ENCODE data around the gene C19orf47. TPM values are rescaled to one million over a fixed set of nuclear protein-coding genes. Genes with fewer than 3 reads are reported as not detected.

The C19orf47 gene
- total RNA-seq (1 to 10 TPM; 6.9 to 8.7 TPM), polyA plus RNA-seq (ENCODE audit: insufficient read length in 2 of 2) (10 to 100 TPM; 22.8 to 24.4 TPM)
- long read RNA-seq, donor 1, partial matches to known transcripts = 0 of 2 reads
- long read RNA-seq, donor 1, other reads (novel, unspliced or antisense) = 0 of 2 reads
- long read RNA-seq, donor 2 = 0 reads
- long read RNA-seq, donor 3, partial matches to known transcripts = 0 of 1 reads
- long read RNA-seq, donor 3, other reads (novel, unspliced or antisense) = 0 of 1 reads
- long read RNA-seq, donor 4, partial matches to known transcripts = 0 of 1 reads
- long read RNA-seq, donor 4, other reads (novel, unspliced or antisense) = 0 of 1 reads

GRCh38 chr19:40348125-40348913 is at the start of gene C19orf47, which contains the start of gene PLD3:
Gene C19orf47 (minus strand): TSS chr19:40348397. CDS start chr19:40341857, 6,540 bp downstream.
Gene PLD3 (plus strand): TSS chr19:40348695. CDS start chr19:40366484, 17,789 bp downstream.
- Histone ChIP-seq H3K36me3 (ENCODE audit: control insufficient read depth, insufficient read depth, low read length) (peaks cover 3% of the 10 kb centered on the region), H3K27me3 (ENCODE audit: control insufficient read depth, insufficient read depth, low read length) (no peaks in the 10 kb centered on the region), H3K4me3 (ENCODE audit: low read depth, low read length) (peak within 1 kb of the TSS; percentile 70), H3K4me1 (ENCODE audit: control insufficient read depth, insufficient read depth, low read length) (peaks cover 17% of the 10 kb centered on the region), H3K27ac (ENCODE audit: low read depth, low read length) (peak within 1 kb of the TSS; percentile 25), H3K9me3 (ENCODE audit: control insufficient read depth, insufficient read depth, low read length) (no peaks in the 10 kb centered on the region)
- peak; percentile 90 to 100 (median 97) for DNase-seq (ENCODE audit: low read depth in 4 of 6, low spot score in 6 of 6)
- WGBS (ENCODE audit: insufficient coverage) = under 1% methylated on average over 62 of the region's 77 CpGs

DNA sequence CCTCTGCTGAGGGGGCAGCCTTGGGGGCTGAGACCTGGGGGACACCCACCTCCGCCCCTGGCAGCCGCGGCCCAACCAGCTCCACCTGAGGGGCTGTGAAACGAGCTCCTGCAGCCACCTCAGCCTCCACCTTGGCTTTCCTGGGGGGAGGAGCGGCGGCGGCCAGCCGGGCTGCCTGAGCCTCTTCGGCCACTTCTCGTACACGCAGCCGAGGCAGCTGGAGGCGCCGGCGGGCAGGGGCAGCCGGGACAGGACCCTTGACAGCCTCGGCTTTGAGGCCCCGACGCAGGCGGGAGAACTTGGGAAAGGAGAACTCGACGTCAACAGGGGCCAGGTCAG is 49.3 kb upstream of the C19orf47 start:
- WGBS (ENCODE audit: insufficient coverage) = 94% methylated on average over 20 of the region's 22 CpGs
- no peak for DNase-seq (ENCODE audit: low read depth in 4 of 6, low spot score in 6 of 6)
- Histone ChIP-seq H3K4me1 (ENCODE audit: control insufficient read depth, insufficient read depth, low read length) (peaks cover 6% of the 10 kb centered on the region), H3K9me3 (ENCODE audit: control insufficient read depth, insufficient read depth, low read length) (no peaks in the 10 kb centered on the region), H3K4me3 (ENCODE audit: low read depth, low read length) (no peak overlapping the region), H3K27ac (ENCODE audit: low read depth, low read length) (no peak overlapping the region), H3K27me3 (ENCODE audit: control insufficient read depth, insufficient read depth, low read length) (peaks cover 2% of the 10 kb centered on the region), H3K36me3 (ENCODE audit: control insufficient read depth, insufficient read depth, low read length) (peaks cover 19% of the 10 kb centered on the region)

DNA sequence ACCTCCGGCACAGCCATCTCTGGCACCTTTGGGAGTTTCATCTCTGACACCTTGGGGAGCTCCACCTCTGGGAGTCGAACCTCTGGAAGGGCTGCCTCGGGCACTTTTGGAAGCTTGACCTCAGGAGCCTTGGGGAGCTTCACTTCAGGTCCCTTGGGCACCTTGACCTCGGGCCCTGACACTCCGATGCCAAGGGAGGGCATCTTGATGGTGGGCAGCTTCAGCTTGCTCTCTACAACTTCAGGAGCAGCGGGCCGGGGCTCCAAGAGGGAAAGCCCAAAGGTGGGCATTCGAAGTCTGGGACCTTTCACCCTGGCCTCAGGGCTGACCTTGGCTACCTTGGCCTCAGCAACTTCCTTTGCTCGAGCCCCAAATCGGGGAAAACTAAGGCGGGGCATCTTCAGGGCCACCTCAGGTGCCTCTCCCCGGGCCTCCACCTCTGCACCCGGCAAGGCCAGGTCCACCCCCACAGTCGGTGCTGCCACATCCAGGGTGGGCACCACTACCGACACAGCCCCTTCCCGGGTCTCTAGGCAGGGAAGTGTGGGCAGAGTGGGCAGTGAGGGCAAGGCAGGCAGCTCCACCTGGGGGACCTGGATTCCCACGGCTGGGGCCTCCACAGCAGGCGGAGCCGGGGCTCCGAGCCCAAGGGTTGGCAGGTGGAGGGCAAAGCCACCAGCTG is 48.8 kb upstream of the C19orf47 start:
- peaks cover 2% of the 10 kb centered on the region for H3K27me3 ChIP-seq (ENCODE audit: control insufficient read depth, insufficient read depth, low read length)
- H3K4me3 ChIP-seq (ENCODE audit: low read depth, low read length) = no peak overlapping the region
- DNase-seq (ENCODE audit: low read depth in 4 of 6, low spot score in 6 of 6) = no peak
- no peaks in the 10 kb centered on the region for H3K9me3 ChIP-seq (ENCODE audit: control insufficient read depth, insufficient read depth, low read length)
- H3K4me1 ChIP-seq (ENCODE audit: control insufficient read depth, insufficient read depth, low read length) = peaks cover 6% of the 10 kb centered on the region
- no peak overlapping the region for H3K27ac ChIP-seq (ENCODE audit: low read depth, low read length)
- peaks cover 19% of the 10 kb centered on the region for H3K36me3 ChIP-seq (ENCODE audit: control insufficient read depth, insufficient read depth, low read length)
- WGBS (ENCODE audit: insufficient coverage) = 93% methylated on average over 20 of the region's 20 CpGs

DNA sequence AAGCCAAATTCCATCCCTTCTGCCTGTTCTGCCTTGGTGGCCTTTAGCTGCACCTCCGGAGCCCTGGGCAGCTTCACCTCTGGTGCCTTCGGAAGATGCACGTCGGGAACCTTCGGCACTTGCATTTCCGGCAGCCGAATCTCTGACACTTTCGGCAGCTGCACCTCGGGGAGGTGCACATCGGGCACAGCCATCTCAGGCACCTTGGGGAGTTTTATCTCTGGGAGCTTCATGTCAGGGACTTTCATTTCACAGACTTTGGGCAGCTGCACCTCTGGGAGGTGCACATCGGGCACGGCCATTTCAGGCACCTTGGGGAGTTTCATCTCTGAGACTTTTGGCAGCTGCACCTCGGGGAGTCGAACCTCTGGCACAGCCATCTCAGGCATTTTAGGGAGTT is 47.8 kb upstream of the C19orf47 start:
- H3K27ac ChIP-seq (ENCODE audit: low read depth, low read length) = no peak overlapping the region
- H3K27me3 ChIP-seq (ENCODE audit: control insufficient read depth, insufficient read depth, low read length) = peaks cover 2% of the 10 kb centered on the region
- H3K9me3 ChIP-seq (ENCODE audit: control insufficient read depth, insufficient read depth, low read length) = no peaks in the 10 kb centered on the region
- peaks cover 19% of the 10 kb centered on the region for H3K36me3 ChIP-seq (ENCODE audit: control insufficient read depth, insufficient read depth, low read length)
- DNase-seq (ENCODE audit: low read depth in 4 of 6, low spot score in 6 of 6) = no peak
- 91% methylated on average over 14 of the region's 14 CpGs for WGBS (ENCODE audit: insufficient coverage)
- H3K4me1 ChIP-seq (ENCODE audit: control insufficient read depth, insufficient read depth, low read length) = peaks cover 6% of the 10 kb centered on the region
- no peak overlapping the region for H3K4me3 ChIP-seq (ENCODE audit: low read depth, low read length)

DNA sequence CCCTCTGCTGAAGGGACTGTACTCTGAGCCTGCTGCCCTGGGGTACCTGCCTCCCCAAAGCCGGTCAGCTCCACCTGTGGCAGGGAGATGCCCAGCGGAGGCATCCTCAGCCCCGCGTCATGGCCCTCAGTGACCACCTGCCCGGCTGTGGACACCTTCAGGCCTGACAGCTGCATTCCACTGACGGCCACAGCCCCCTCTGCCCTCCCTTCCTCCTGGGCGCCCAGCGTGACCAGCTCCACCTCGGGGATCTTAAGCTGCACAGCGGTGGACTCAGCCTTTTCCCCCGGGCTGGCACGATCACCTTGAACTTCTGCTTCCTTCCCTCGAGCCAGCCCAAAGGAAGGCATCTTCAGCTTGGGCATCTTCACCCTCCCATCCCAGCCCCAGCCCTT is 46.6 kb upstream of the C19orf47 start:
- WGBS (ENCODE audit: insufficient coverage) = 74% methylated on average over 13 of the region's 13 CpGs
- Histone ChIP-seq H3K4me3 (ENCODE audit: low read depth, low read length) (no peak overlapping the region), H3K4me1 (ENCODE audit: control insufficient read depth, insufficient read depth, low read length) (peaks cover 6% of the 10 kb centered on the region), H3K27me3 (ENCODE audit: control insufficient read depth, insufficient read depth, low read length) (peaks cover 2% of the 10 kb centered on the region), H3K27ac (ENCODE audit: low read depth, low read length) (no peak overlapping the region), H3K36me3 (ENCODE audit: control insufficient read depth, insufficient read depth, low read length) (peaks cover 22% of the 10 kb centered on the region), H3K9me3 (ENCODE audit: control insufficient read depth, insufficient read depth, low read length) (no peaks in the 10 kb centered on the region)
- DNase-seq (ENCODE audit: low read depth in 4 of 6, low spot score in 6 of 6) = no peak

- peaks cover 2% of the 10 kb centered on the region for H3K27me3 ChIP-seq (ENCODE audit: control insufficient read depth, insufficient read depth, low read length)
- WGBS (ENCODE audit: insufficient coverage) = 86% methylated on average over 32 of the region's 41 CpGs
- H3K4me3 ChIP-seq (ENCODE audit: low read depth, low read length) = no peak overlapping the region
- no peak overlapping the region for H3K27ac ChIP-seq (ENCODE audit: low read depth, low read length)
- H3K9me3 ChIP-seq (ENCODE audit: control insufficient read depth, insufficient read depth, low read length) = no peaks in the 10 kb centered on the region
- peaks cover 25% of the 10 kb centered on the region for H3K36me3 ChIP-seq (ENCODE audit: control insufficient read depth, insufficient read depth, low read length)
- H3K4me1 ChIP-seq (ENCODE audit: control insufficient read depth, insufficient read depth, low read length) = peaks cover 6% of the 10 kb centered on the region
- no peak for DNase-seq (ENCODE audit: low read depth in 4 of 6, low spot score in 6 of 6)
Observed at GRCh38 chr19:40393894-40394815, 46.0 kb upstream of the C19orf47 start.

GRCh38 chr19:40392894-40393517 is 44.8 kb upstream of the C19orf47 start:
- Histone ChIP-seq H3K36me3 (ENCODE audit: control insufficient read depth, insufficient read depth, low read length) (peaks cover 25% of the 10 kb centered on the region), H3K4me3 (ENCODE audit: low read depth, low read length) (no peak overlapping the region), H3K27me3 (ENCODE audit: control insufficient read depth, insufficient read depth, low read length) (peaks cover 2% of the 10 kb centered on the region), H3K4me1 (ENCODE audit: control insufficient read depth, insufficient read depth, low read length) (no peaks in the 10 kb centered on the region), H3K27ac (ENCODE audit: low read depth, low read length) (no peak overlapping the region), H3K9me3 (ENCODE audit: control insufficient read depth, insufficient read depth, low read length) (no peaks in the 10 kb centered on the region)
- no peak for DNase-seq (ENCODE audit: low read depth in 4 of 6, low spot score in 6 of 6)
- 48% methylated on average over 4 of the region's 9 CpGs for WGBS (ENCODE audit: insufficient coverage)

GRCh38 chr19:40392123-40392522 is 43.9 kb upstream of the C19orf47 start:
- Histone ChIP-seq H3K27me3 (ENCODE audit: control insufficient read depth, insufficient read depth, low read length) (no peaks in the 10 kb centered on the region), H3K27ac (ENCODE audit: low read depth, low read length) (no peak overlapping the region), H3K4me3 (ENCODE audit: low read depth, low read length) (no peak overlapping the region), H3K36me3 (ENCODE audit: control insufficient read depth, insufficient read depth, low read length) (peaks cover 19% of the 10 kb centered on the region), H3K4me1 (ENCODE audit: control insufficient read depth, insufficient read depth, low read length) (no peaks in the 10 kb centered on the region), H3K9me3 (ENCODE audit: control insufficient read depth, insufficient read depth, low read length) (no peaks in the 10 kb centered on the region)
- 71% methylated on average over 7 of the region's 8 CpGs for WGBS (ENCODE audit: insufficient coverage)
- DNase-seq (ENCODE audit: low read depth in 4 of 6, low spot score in 6 of 6) = no peak
